Vagina (tissue), 2 donors: Measurements from ENCODE around the gene DEK.

ENCODE experiments used
- CTCF ChIP-seq, 3 experiments: fragments of 450-650 bp in 2 of 3; fragments of 200-600 bp in 1 of 3; sonication (generic) in 1 of 3; IDR thresholded peaks; one replicate each; pipeline ENCODE4 v1.5.1; 2017 to 2019; ENCODE audit warnings: antibody characterized with exemption in 3 of 3, mild to moderate bottlenecking in 2 of 3, moderate library complexity in 2 of 3
- POLR2A ChIP-seq, 2 donors: fragments of 450-650 bp; IDR thresholded peaks; one replicate each; pipeline ENCODE4 v1.6.1; 2017; ENCODE audit warnings: antibody characterized with exemption in 2 of 2, mild to moderate bottlenecking in 2 of 2, moderate library complexity in 2 of 2

DNA sequence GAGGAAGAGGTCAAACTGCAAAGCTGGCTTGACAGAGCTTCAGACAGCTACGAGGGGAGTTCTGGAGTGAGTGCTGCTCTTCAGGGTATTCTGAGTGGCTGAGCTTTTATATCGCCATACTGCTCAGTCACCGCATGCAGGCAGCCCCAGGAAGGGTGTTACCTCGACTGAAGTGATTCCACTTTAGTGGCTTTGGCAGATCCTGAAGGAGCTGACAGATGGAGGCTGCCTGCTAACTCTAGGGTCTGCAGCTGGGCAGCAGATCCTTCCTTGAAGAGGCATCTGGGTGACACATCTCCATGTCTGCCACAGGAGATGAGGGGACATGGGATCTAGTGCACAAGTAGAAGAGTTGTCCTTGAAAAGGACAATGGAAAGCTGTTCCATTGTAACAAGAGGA, 3.7 kb upstream of the DEK start:
- TF ChIP-seq POLR2A (IDR thresholded peaks at IDR 0.05) (no peak), CTCF (IDR thresholded peaks at IDR 0.05) (no peak)
